ENCODE results near the gene AMPD2. TPM values are rescaled to one million over a fixed set of nuclear protein-coding genes. Genes with fewer than 3 reads are reported as not detected.
A peak's percentile ranks its signal among the peaks of the same experiment; 100 is the strongest.

AMPD2 gene
- total and polyA plus RNA-seq, 2 of the 8 experiments (the other 6 are each of a cell fraction or from before 2014, with no cell fraction given) = 37.2 to 67.7 TPM

- Histone ChIP-seq H2BK12ac (ENCODE audit: low read depth, low read length) (no peak overlapping the region), H3K9me3 (ENCODE audit: insufficient read depth in 2 of 2, low read depth in 1 of 2, low read length in 1 of 2) (no peaks in the 10 kb centered on the region), H3K23me2 (ENCODE audit: low read depth, low read length) (no peaks in the 10 kb centered on the region), H2AK5ac (ENCODE audit: low read depth, low read length) (no peak overlapping the region), H4K91ac (replicated peaks; ENCODE audit: insufficient read length, low read length) (no peak overlapping the region), H3K14ac (ENCODE audit: insufficient read length) (no peak overlapping the region), H3K23ac (ENCODE audit: insufficient read length) (no peak overlapping the region), H2BK120ac (replicated peaks; ENCODE audit: low read depth, low read length) (no peak overlapping the region), H2BK5ac (ENCODE audit: low read depth, low read length) (no peak overlapping the region; the same call in 1 of the 2 replicates), H3K36me3 (ENCODE audit: control insufficient read depth in 2 of 4, insufficient read depth in 4 of 4, low read length in 3 of 4) (peaks cover 17 to 27% (median 24%) of the 10 kb centered on the region in 4 experiments), H3K79me1 (ENCODE audit: low read depth, low read length) (peaks cover 10% of the 10 kb centered on the region), H3K79me2 (ENCODE audit: control insufficient read depth in 1 of 2, insufficient read depth in 2 of 2, low read length in 2 of 2) (peaks cover 0 to 18% of the 10 kb centered on the region in 2 experiments; a peak in 2 of 4 replicates), H3K4me1 (replicated peaks in 1 of 4; ENCODE audit: control insufficient read depth in 3 of 4, insufficient read depth in 4 of 4, low read length in 3 of 4) (peaks cover 0 to 4% (median 0%) of the 10 kb centered on the region in 4 experiments; a peak in 5 of 7 replicates), H4K8ac (ENCODE audit: extremely low read depth, insufficient read depth, low read length) (no peak overlapping the region), H3K4me2 (ENCODE audit: insufficient read depth in 1 of 2, low read depth in 2 of 2, low read length in 2 of 2) (no peak overlapping the region), H4K20me1 (replicated peaks in 1 of 2; ENCODE audit: control insufficient read depth in 1 of 2, insufficient read depth in 2 of 2, low read length in 2 of 2) (peaks cover 3 to 23% of the 10 kb centered on the region in 2 experiments), H3K56ac (replicated peaks; ENCODE audit: insufficient read length, low read depth, low read length) (no peak overlapping the region), H3K4ac (replicated peaks; ENCODE audit: insufficient read length, low read depth, low read length) (no peak overlapping the region), H2BK20ac (ENCODE audit: low read length) (no peak overlapping the region), H2BK15ac (ENCODE audit: low read length) (no peak overlapping the region), H3K27ac (ENCODE audit: low read depth, low read length) (no peak overlapping the region), H2AFZ (ENCODE audit: low read length) (no peak overlapping the region), H3K4me3 (ENCODE audit: extremely low read depth in 1 of 4, insufficient read depth in 2 of 4, low read depth in 3 of 4, low read length in 4 of 4) (no peak overlapping the region), H3K18ac (ENCODE audit: extremely low read depth, low read length) (no peak overlapping the region), H3K9ac (replicated peaks in 1 of 4; ENCODE audit: extremely low read depth in 1 of 4, low read depth in 3 of 4, low read length in 3 of 4) (no peak overlapping the region; a peak in 1 of 7 replicates), H3K27me3 (replicated peaks in 1 of 4; ENCODE audit: control insufficient read depth in 3 of 4, extremely low read depth in 1 of 4, insufficient read depth in 3 of 4, low read length in 3 of 4) (no peaks in the 10 kb centered on the region), H4K5ac (ENCODE audit: insufficient read length, low read depth, low read length) (no peak overlapping the region)
- WGBS, 2 experiments (ENCODE audit: extremely low coverage in 1 of 2, insufficient coverage in 1 of 2, insufficient read length in 1 of 2, insufficient replicate concordance in 2 of 2, low coverage in 1 of 2, low lambda C conversion rate in 2 of 2, missing lambda C conversion rate in 1 of 2) = 96% methylated on average over 23 of the region's 23 CpGs; no CpG with 5 or more reads in 1 of the 2 experiments
- DNase-seq (ENCODE audit: low read depth in 1 of 2, low spot score in 2 of 2) (peak in 1 of 2 experiments; percentile 22), FAIRE-seq (no peak)
- ChIA-PET POLR2A (ENCODE audit: partially characterized antibody) (interaction anchor here (1.1 kb wide), 1 partner anchor 79 kb away, joined by 4 read pairs; the partner anchor contains the start of gene GNAI3), CTCF (ENCODE audit: partially characterized antibody) (interaction anchor here (0.5 to 10.4 kb wide), 13 partner anchors 11 to 1774 kb away, joined by 3 to 73 read pairs (median 4); partner anchors contain the start of gene GNAI3)
- no peak for TF ChIP-seq TEAD4 (IDR thresholded peaks at IDR 0.05; ENCODE audit: low read depth, low read length)
- TF ChIP-seq RXRA (IDR thresholded peaks at IDR 0.05; ENCODE audit: insufficient read depth, low read depth, low read length) = no peak
- TF ChIP-seq MAFK (IDR thresholded peaks at IDR 0.05; ENCODE audit: low read depth, low read length) = no peak
- TF ChIP-seq RBBP5 (IDR thresholded peaks at IDR 0.05; ENCODE audit: borderline replicate concordance, low read depth, low read length) = no peak
- no peak for TF ChIP-seq CEBPB (IDR thresholded peaks at IDR 0.05; ENCODE audit: low read depth, low read length)
- no peak for TF ChIP-seq SP4 (IDR thresholded peaks at IDR 0.05; ENCODE audit: low read length)
- TF ChIP-seq ZNF274 (IDR thresholded peaks at IDR 0.05; ENCODE audit: borderline replicate concordance, extremely low read depth, low read length) = no peak
- no peak for TF ChIP-seq BACH1 (IDR thresholded peaks at IDR 0.05; ENCODE audit: low read length)
- no peak for TF ChIP-seq KDM5A (IDR thresholded peaks at IDR 0.05; ENCODE audit: low read length)
- TF ChIP-seq POU5F1 (IDR thresholded peaks at IDR 0.05; ENCODE audit: low read depth, low read length) = no peak
- no peak for TF ChIP-seq GTF2F1 (IDR thresholded peaks at IDR 0.05; ENCODE audit: borderline replicate concordance, low read depth, low read length)
These were observed 8.2 kb downstream of the AMPD2 start for GRCh38 chr1:109627692-109628399.

All from H1 (cell line).